HCT116 (cell line): ENCODE measurements around the gene MARS1. TPM values are rescaled to one million over a fixed set of nuclear protein-coding genes. Genes with fewer than 3 reads are reported as not detected.

Source experiments
- ATAC-seq: fragments of 200-7000 bp; cut with Tn5 transposase; 2 replicates; pipeline ENCODE4 v1.9.1; 2020; ENCODE audit warnings: mild to moderate bottlenecking, moderate library complexity
- BruUV-seq: library from RNA; stranded (reverse); fragments of 400-500 nt; replicated peaks from 2 replicates; lab custom pipeline; 2021; lab: Mats Ljungman, UMichigan
- CTCF ChIA-PET: fragments of 300-600 bp; sonication (Branson Sonifier 250); formaldehyde crosslinking; loops from one replicate; lab custom pipeline; 2021; ENCODE audit warnings: antibody characterized with exemption; lab: Charles Lee
- POLR2A ChIA-PET: fragments of 300-600, 350-600 bp; sonication (Branson Sonifier 250); formaldehyde crosslinking; loops from one replicate; lab custom pipeline; 2021; ENCODE audit warnings: antibody characterized with exemption; lab: Charles Lee
- RAD21 ChIA-PET, 2 experiments: fragments of 300-600 bp; sonication (Branson Sonifier 250); formaldehyde crosslinking; loops; one replicate each; lab custom pipeline; 2023; ENCODE audit warnings: low total read pairs in 2 of 2; ENCODE audit not compliant: uncharacterized antibody in 2 of 2, unreplicated experiment in 2 of 2, low non-redundant PET in 1 of 2; lab: Charles Lee
- DNase-seq: peaks from one replicate; pipeline ENCODE4 v3.0.0-alpha.2; 2010; ENCODE audit warnings: low read depth, low spot score
- H2AFZ ChIP-seq: fragments of 200-600 bp; shearing (Covaris generic), sonication (generic); 2 replicates; pipeline ENCODE4 v1.6.1; 2017; ENCODE audit warnings: low read depth, mixed run types, mixed read lengths, antibody characterized with exemption, low read length; ENCODE audit not compliant: poor library complexity, severe bottlenecking
- H3K27ac ChIP-seq: 2 replicates; pipeline ENCODE4 v1.5.1; 2012; ENCODE audit warnings: low read depth, low read length
- H3K27me3 ChIP-seq: fragments of 200-600 bp; sonication (generic); 2 replicates; pipeline ENCODE4 v1.6.1; 2016; ENCODE audit warnings: mixed run types, low read length, mixed read lengths; ENCODE audit not compliant: insufficient read depth
- H3K36me3 ChIP-seq, 2 experiments: fragments of 200-500 bp in 1 of 2; fragments of 200-600 bp in 1 of 2; sonication (Bioruptor generic) in 1 of 2; sonication (generic) in 1 of 2; 2 replicates each; pipeline versions ENCODE4 v1.5.1 to v1.6.1; 2014 to 2016; ENCODE audit warnings: low read length in 2 of 2, inconsistent platforms in 1 of 2, mixed read lengths in 1 of 2, mixed run types in 1 of 2; ENCODE audit not compliant: insufficient read depth in 2 of 2, control insufficient read depth in 1 of 2
- H3K4me1 ChIP-seq, 2 experiments: fragments of 200-600 bp in 1 of 2; sonication (generic) in 1 of 2; 2 replicates each; pipeline versions ENCODE4 v1.5.1 to v1.6.1; 2012 to 2017; ENCODE audit warnings: low read length in 2 of 2, inconsistent platforms in 1 of 2, mild to moderate bottlenecking in 1 of 2, mixed read lengths in 1 of 2, mixed run types in 1 of 2, moderate library complexity in 1 of 2; ENCODE audit not compliant: insufficient read depth in 2 of 2, control insufficient read depth in 1 of 2
- H3K4me2 ChIP-seq: fragments of 200-600 bp; sonication (generic); 2 replicates; pipeline ENCODE4 v1.6.1; 2017; ENCODE audit warnings: mixed run types, low read length, mixed read lengths
- H3K4me3 ChIP-seq, 2 experiments: fragments of 200-600 bp in 1 of 2; sonication (generic) in 1 of 2; replicated peaks in 1 of 2; 2 replicates each; pipeline ENCODE4 v1.5.1; 2011 to 2016; ENCODE audit warnings: low read length in 2 of 2, control low read depth in 1 of 2, low read depth in 1 of 2, mild to moderate bottlenecking in 1 of 2, mixed read lengths in 1 of 2, mixed run types in 1 of 2
- H3K79me2 ChIP-seq: fragments of 200-600 bp; sonication (generic); 2 replicates; pipeline ENCODE4 v1.6.1; 2017; ENCODE audit warnings: mild to moderate bottlenecking, mixed run types, low read length, moderate library complexity, mixed read lengths; ENCODE audit not compliant: insufficient read depth
- H3K9ac ChIP-seq: fragments of 200-600 bp; sonication (generic); 2 replicates; pipeline ENCODE4 v1.6.1; 2016; ENCODE audit warnings: low read length, mixed read lengths
- H3K9me2 ChIP-seq: fragments of 200-600 bp; sonication (generic), shearing (Covaris generic); 2 replicates; pipeline ENCODE4 v1.6.1; 2017; ENCODE audit warnings: mixed run types, mild to moderate bottlenecking, moderate library complexity; ENCODE audit not compliant: insufficient read depth
- H3K9me3 ChIP-seq, 2 experiments: fragments of 200-500 bp in 1 of 2; fragments of 200-600 bp in 1 of 2; sonication (Bioruptor generic) in 1 of 2; sonication (generic) in 1 of 2; 2 replicates each; pipeline ENCODE4 v1.6.1; 2014 to 2017; ENCODE audit warnings: low read length in 2 of 2, mixed read lengths in 2 of 2, inconsistent platforms in 1 of 2, low read depth in 1 of 2, mild to moderate bottlenecking in 1 of 2, mixed run types in 1 of 2, moderate library complexity in 1 of 2; ENCODE audit not compliant: control insufficient read depth in 1 of 2, insufficient read depth in 1 of 2
- H4K20me1 ChIP-seq: fragments of 200-600 bp; sonication (generic), shearing (Covaris generic); 2 replicates; pipeline ENCODE4 v1.6.1; 2017; ENCODE audit warnings: mixed run types, mild to moderate bottlenecking, moderate library complexity; ENCODE audit not compliant: insufficient read depth
- JUND ChIP-seq: IDR thresholded peaks from 2 replicates; pipeline ENCODE4 v1.6.1; 2012
- POLR2AphosphoS5 ChIP-seq: IDR thresholded peaks from 2 replicates; pipeline ENCODE4 v1.6.1; 2011; ENCODE audit warnings: mild to moderate bottlenecking, low read depth, low read length, moderate library complexity
- REST ChIP-seq: IDR thresholded peaks from 2 replicates; pipeline ENCODE4 v1.6.1; 2012; ENCODE audit warnings: low read depth
- SIN3A ChIP-seq: IDR thresholded peaks from 2 replicates; pipeline ENCODE4 v1.6.1; 2012; ENCODE audit warnings: low read depth
- YY1 ChIP-seq: IDR thresholded peaks from 2 replicates; pipeline ENCODE4 v1.6.1; 2011; ENCODE audit warnings: low read length, low read depth, moderate library complexity, mild to moderate bottlenecking; ENCODE audit not compliant: insufficient replicate concordance; ENCODE audit errors: extremely low read depth
- ZFX ChIP-seq: fragments of 450-650 bp; IDR thresholded peaks from 2 replicates; pipeline ENCODE4 v1.6.1; 2017
- intact Hi-C: fragments of 100-400 bp; cut with micrococcal nuclease; formaldehyde crosslinking; loops from 2 replicates; pipeline ENCODE4 v1.10.0; 2022
- total RNA-seq: library from RNA; stranded (reverse); gene quantifications from one replicate; pipeline ENCODE4 v1.2.1, GENCODE V29; 2021; ENCODE audit not compliant: unreplicated experiment

MARS1 gene
- total RNA-seq, 1 experiment from 2014 or later: 344 TPM

- CTCF ChIA-PET: no interaction called here
Observed at GRCh38 chr12:57514720-57515407, 27.0 kb downstream of the MARS1 start.

GRCh38 chr12:57515408-57515933 lies 27.6 kb downstream of the MARS1 start:
- no peak overlapping the region for H2AFZ ChIP-seq
- peak overlapping the region; percentile 40 for H3K27ac ChIP-seq
- ChIA-PET CTCF (no interaction called here), POLR2A (interaction anchor here (0.8 to 2.4 kb wide), 3 partner anchors 10 to 211 kb away, joined by 3 to 8 read pairs (median 4); no protein-coding TSS in a partner anchor), RAD21 (no interaction called here)
- TF ChIP-seq YY1: no peak
- TF ChIP-seq REST: no peak
- TF ChIP-seq SIN3A: no peak
- TF ChIP-seq ZFX: no peak
- BruUV-seq: no TSS peak
- peaks cover 4 to 20% of the 10 kb centered on the region in 2 experiments; a peak in 3 of 4 replicates for H3K4me1 ChIP-seq
- H3K9ac ChIP-seq: no peak overlapping the region
- peaks cover 45% of the 10 kb centered on the region for H3K79me2 ChIP-seq
- no peak overlapping the region for H3K4me2 ChIP-seq
- no peaks in the 10 kb centered on the region for H3K27me3 ChIP-seq
- intact Hi-C loops: no loop called here
- peaks cover 50 to 59% of the 10 kb centered on the region in 2 experiments; a peak in 3 of 4 replicates for H3K36me3 ChIP-seq
- ATAC-seq (no peak), DNase-seq (no peak)
- H3K4me3 ChIP-seq: no peak overlapping the region
- H3K9me3 ChIP-seq: no peaks in the 10 kb centered on the region
- H4K20me1 ChIP-seq: peaks cover 7% of the 10 kb centered on the region; the same call in 1 of the 2 replicates
- no peaks in the 10 kb centered on the region for H3K9me2 ChIP-seq

More at GRCh38 chr12:57514720-57515407, 27.0 kb downstream of the MARS1 start:
- Histone ChIP-seq H3K9ac (no peak overlapping the region), H3K4me2 (no peak overlapping the region), H3K36me3 (peaks cover 51 to 59% of the 10 kb centered on the region in 2 experiments; a peak in 3 of 4 replicates), H2AFZ (no peak overlapping the region), H3K27ac (peak overlapping the region; percentile 40; the same call in 1 of the 2 replicates), H3K9me3 (no peaks in the 10 kb centered on the region), H3K4me3 (no peak overlapping the region), H3K9me2 (no peaks in the 10 kb centered on the region), H4K20me1 (peaks cover 7% of the 10 kb centered on the region; the same call in 1 of the 2 replicates), H3K79me2 (peaks cover 41% of the 10 kb centered on the region), H3K27me3 (no peaks in the 10 kb centered on the region), H3K4me1 (peaks cover 4 to 20% of the 10 kb centered on the region in 2 experiments; a peak in 3 of 4 replicates)
- DNase-seq (no peak), ATAC-seq (no peak)
- RAD21 ChIA-PET: no interaction called here
- POLR2A ChIA-PET: interaction anchor here (0.8 to 2.4 kb wide), 3 partner anchors 10 to 212 kb away, joined by 3 to 8 read pairs (median 4); no protein-coding TSS in a partner anchor
- intact Hi-C loops: no loop called here
- TF ChIP-seq JUND (no peak), YY1 (no peak), POLR2AphosphoS5 (peak; percentile 54)
- BruUV-seq: no TSS peak
